IPS DF 6.9 (cell line): ENCODE data around the gene SMDT1.
"Not testable (repeated sequence)": the region's sequence is repeated elsewhere in the genome, so short reads cannot be mapped to it uniquely, and the experiment has no call there.

Experiments
- DNase-seq: peaks from one replicate; pipeline ENCODE4 v3.0.0-alpha.2; 2013; ENCODE audit warnings: low read depth, low spot score
- H3K27ac ChIP-seq: one replicate; pipeline ENCODE4 v1.5.1; 2013; ENCODE audit warnings: low read length, control low read depth
- H3K27me3 ChIP-seq: 2 replicates; pipeline ENCODE4 v1.6.1; 2013; ENCODE audit warnings: mild to moderate bottlenecking, low read length; ENCODE audit not compliant: control insufficient read depth, insufficient read depth
- H3K36me3 ChIP-seq: 2 replicates; pipeline ENCODE4 v1.6.1; 2013; ENCODE audit warnings: low read length; ENCODE audit not compliant: control insufficient read depth, insufficient read depth
- H3K4me1 ChIP-seq: 2 replicates; pipeline ENCODE4 v1.6.1; 2013; ENCODE audit warnings: low read length; ENCODE audit not compliant: control insufficient read depth, insufficient read depth
- H3K4me3 ChIP-seq: 2 replicates; pipeline ENCODE4 v1.5.1; 2013; ENCODE audit warnings: mild to moderate bottlenecking, low read length
- H3K9me3 ChIP-seq: 2 replicates; pipeline ENCODE4 v1.6.1; 2013; ENCODE audit warnings: low read length, inconsistent platforms; ENCODE audit not compliant: control insufficient read depth, insufficient read depth
- WGBS: extraction: QIAGEN DNeasy Blood & Tissue Kit; methylation state at CpG from one replicate; pipeline ENCODE4 v1.1.7; 2013; ENCODE audit warnings: mixed read lengths, missing lambda C conversion rate; ENCODE audit not compliant: insufficient read length, insufficient coverage; 5-methylcytosine and 5-hydroxymethylcytosine counted together

SMDT1 gene

DNA sequence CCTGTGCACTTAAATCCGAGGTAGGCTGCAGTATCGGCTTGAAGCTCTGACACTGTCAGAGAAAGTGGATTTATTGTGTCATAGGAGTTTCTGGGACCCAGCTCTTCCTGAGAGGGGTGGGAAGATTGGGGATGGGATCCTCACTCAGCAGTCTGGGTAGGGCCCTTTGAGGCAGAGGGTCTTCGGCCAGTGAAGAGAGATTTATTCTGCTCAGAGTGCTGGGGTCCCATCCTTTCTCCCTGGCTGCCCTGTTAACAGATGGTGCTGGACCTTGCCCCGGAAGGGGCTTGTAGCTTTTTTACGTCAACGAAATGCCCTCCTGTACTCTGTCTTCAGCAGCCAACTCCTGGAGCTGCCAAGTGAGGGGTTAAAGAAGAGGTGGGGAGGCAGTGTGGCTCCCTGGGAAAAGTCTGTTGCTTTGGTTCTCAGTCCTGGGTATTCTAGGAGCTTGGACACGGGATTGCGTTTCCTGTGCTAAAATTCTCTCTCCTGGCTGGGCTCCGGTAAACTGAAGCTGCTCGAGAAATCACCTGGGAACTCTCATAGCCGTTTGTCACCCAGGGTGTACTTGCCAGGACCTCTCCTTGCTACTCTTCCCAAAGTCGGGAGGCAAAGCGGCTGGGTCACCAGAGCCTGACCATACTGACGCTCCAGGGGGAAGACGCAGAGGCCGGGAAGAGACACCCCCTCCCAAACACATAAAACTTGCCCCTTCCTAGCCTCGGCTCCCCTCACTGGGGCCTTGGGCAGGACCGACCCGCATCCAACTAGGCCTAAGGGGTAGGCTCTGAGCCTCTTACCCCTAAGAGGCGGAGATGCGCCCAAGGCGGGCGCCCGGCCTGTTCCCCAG is 806 bp upstream of the SMDT1 start:
- no peaks in the 10 kb centered on the region for H3K9me3 ChIP-seq
- no CpG with 5 or more reads among the region's 24 CpGs for WGBS
- H3K27me3 ChIP-seq: no peaks in the 10 kb centered on the region
- no peak overlapping the region for H3K27ac ChIP-seq
- H3K4me1 ChIP-seq: 0 out of 2 replicates have a peak, but pooled peaks cover 1% of the 10 kb centered on the region
- peak overlapping the region; percentile 69; the same call in 1 of the 2 replicates for H3K4me3 ChIP-seq
- DNase-seq: no peak
- no peaks in the 10 kb centered on the region for H3K36me3 ChIP-seq

- no peak overlapping the region for H3K27ac ChIP-seq
- DNase-seq: no peak
- no peaks in the 10 kb centered on the region for H3K4me1 ChIP-seq
- H3K4me3 ChIP-seq: peak overlapping the region; percentile 69; the same call in 1 of the 2 replicates
- H3K36me3 ChIP-seq: no peaks in the 10 kb centered on the region
- no peaks in the 10 kb centered on the region for H3K9me3 ChIP-seq
- no CpG with 5 or more reads among the region's 14 CpGs for WGBS
- no peaks in the 10 kb centered on the region for H3K27me3 ChIP-seq
These were observed 787 bp downstream of the SMDT1 start for GRCh38 chr22:42080287-42080686.

DNA sequence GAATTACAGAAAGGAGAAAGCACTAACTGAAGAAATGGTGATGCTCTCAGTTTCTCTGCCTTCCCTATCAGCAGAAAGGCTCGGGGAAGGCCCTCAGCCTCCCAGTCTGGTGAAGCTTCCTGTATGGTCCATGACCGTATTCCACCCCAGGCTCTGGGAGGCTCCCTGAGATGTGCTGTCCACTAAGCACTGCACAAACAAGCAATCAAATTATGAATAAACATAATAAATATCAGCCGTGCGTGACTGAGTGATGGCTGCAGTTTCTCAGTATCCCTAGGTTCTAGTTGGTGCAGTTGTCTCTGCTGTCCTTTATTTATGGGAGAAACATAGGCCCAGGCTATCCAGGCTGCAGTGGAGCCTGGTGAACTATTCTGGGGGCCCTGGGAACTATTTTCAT is 3.6 kb downstream of the SMDT1 start:
- H3K4me3 ChIP-seq: no peak overlapping the region
- no CpG with 5 or more reads among the region's 4 CpGs for WGBS
- H3K4me1 ChIP-seq: no peaks in the 10 kb centered on the region
- H3K9me3 ChIP-seq: no peaks in the 10 kb centered on the region
- no peak for DNase-seq
- H3K36me3 ChIP-seq: peaks cover 12% of the 10 kb centered on the region; the same call in 1 of the 2 replicates
- no peak overlapping the region for H3K27ac ChIP-seq
- H3K27me3 ChIP-seq: no peaks in the 10 kb centered on the region

DNA sequence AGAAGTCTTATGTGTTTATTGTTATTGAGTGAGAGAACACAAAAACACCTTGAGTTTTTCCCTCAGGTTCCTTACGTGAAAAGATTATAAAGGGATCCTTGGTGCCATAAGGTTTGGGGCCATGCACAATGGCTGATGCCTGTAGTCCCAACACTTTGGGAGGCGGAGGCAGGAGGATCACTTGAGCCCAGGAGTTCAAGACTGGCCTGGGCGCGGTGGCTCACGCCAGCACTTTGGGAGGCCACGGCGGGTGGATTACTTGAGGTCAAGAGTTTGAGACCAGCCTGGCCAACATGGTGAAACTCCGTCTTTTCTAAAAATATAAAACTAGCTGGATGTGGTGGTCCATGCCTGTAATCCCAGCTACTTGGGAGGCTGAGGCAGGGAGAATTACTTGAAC is 5.4 kb downstream of the SMDT1 start:
- DNase-seq: no peak
- H3K27me3 ChIP-seq: no peaks in the 10 kb centered on the region
- WGBS: no CpG with 5 or more reads among the region's 8 CpGs
- no peaks in the 10 kb centered on the region for H3K4me1 ChIP-seq
- H3K9me3 ChIP-seq: no peaks in the 10 kb centered on the region
- H3K27ac ChIP-seq: no peak overlapping the region
- peaks cover 12% of the 10 kb centered on the region; the same call in 1 of the 2 replicates for H3K36me3 ChIP-seq
- H3K4me3 ChIP-seq: no peak overlapping the region

DNA sequence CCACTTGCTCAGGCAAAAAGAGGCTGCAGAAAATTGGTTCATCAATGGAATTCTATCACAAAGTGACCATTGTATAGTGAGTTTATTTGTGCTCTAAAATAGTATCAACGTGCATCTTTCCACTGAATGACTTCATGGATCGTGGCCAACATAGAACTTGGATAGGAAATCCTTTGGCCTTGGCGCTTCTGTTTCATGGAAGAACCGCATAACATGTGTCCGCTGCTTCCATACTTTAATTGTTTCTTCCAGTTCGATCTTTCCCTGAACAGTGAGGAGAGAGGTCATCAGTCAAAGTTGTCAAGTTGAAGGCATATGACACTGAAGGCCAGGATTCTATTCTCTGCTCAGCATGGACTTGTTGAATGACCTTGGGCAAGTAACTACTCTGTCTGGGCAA is 6.6 kb downstream of the SMDT1 start:
- H3K4me1 ChIP-seq: no peaks in the 10 kb centered on the region
- H3K4me3 ChIP-seq: no peak overlapping the region
- no peak overlapping the region for H3K27ac ChIP-seq
- no peaks in the 10 kb centered on the region for H3K9me3 ChIP-seq
- peaks cover 12% of the 10 kb centered on the region; the same call in 1 of the 2 replicates for H3K36me3 ChIP-seq
- no peak for DNase-seq
- no peaks in the 10 kb centered on the region for H3K27me3 ChIP-seq
- no CpG with 5 or more reads among the region's 6 CpGs for WGBS

DNA sequence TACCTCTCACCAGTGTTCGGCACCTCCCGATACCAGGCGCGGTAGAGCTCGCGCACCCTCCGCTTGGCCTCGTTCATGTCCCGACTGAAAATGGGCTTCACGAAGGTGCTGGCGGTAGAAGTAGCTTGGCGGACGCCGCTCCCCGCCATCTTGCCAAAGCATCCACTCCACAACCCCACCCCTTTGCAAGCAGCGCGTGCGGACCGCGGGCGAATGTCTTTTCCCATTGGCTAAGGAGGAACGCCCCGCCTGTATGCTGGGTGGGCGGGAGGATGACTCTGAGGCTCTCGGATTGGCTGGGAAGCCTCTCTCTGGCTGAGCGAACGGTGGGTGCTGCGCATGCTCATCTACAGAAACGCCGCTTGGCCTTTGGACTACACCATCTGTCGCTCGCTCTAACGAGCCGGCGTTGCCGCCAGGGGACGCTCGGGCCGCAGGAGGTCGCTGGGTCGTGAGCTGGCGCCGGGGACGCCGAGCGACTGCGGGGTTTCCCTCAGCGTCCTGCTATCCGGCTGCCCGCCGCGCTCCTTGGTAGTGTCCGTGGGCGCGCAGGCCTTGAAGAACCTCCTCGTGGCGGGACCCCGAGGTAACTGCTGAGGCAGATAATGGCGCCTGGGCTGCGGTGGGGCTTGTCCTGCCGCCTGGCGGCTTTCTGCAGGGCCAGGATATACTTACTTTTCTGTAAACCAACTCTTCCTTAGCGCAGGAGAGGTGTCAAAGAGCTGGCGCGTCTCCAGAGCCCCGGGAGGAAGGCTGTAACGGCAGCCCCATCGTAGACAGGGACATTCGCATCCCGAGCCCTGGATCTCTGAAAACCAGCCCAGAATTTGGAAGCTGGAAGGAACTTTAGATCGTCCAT is 11.3 kb downstream of the SMDT1 start, which contains the start of gene NDUFA6:
Gene NDUFA6, minus strand, starts transcription at position 177 of the 859 bp plus-strand sequence. Its CDS starts 28 bp downstream, at position 149.
- H3K27me3 ChIP-seq: no peaks in the 10 kb centered on the region
- no peaks in the 10 kb centered on the region for H3K4me1 ChIP-seq
- H3K27ac ChIP-seq: no peak within 1 kb of the TSS
- peak; percentile 97 for DNase-seq
- H3K9me3 ChIP-seq: no peaks in the 10 kb centered on the region
- H3K36me3 ChIP-seq: peaks cover 6% of the 10 kb centered on the region; the same call in 1 of the 2 replicates
- WGBS: no CpG with 5 or more reads among the region's 71 CpGs
- H3K4me3 ChIP-seq: peak within 1 kb of the TSS; percentile 55

DNA sequence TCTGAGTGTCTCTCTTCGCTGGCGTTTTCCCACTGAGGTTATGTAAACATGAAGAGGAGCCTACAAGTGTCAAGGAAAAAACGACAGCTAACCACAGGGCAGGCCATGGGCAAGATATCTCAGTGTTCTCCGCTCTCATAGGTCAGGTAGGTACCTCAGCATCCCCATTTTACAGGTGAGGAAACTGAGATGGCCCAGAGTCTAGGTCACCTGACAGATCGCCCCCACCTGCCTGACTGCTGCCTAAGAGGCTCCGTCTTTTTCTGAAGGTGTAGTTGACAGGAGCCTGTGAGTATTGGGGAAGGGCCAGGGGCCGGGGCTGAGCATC is 11.9 kb downstream of the SMDT1 start:
- no peaks in the 10 kb centered on the region for H3K9me3 ChIP-seq
- WGBS: no CpG with 5 or more reads among the region's 7 CpGs
- H3K4me1 ChIP-seq: no peaks in the 10 kb centered on the region
- H3K36me3 ChIP-seq: peaks cover 2% of the 10 kb centered on the region; the same call in 1 of the 2 replicates
- H3K27me3 ChIP-seq: no peaks in the 10 kb centered on the region
- no peak for DNase-seq
- H3K4me3 ChIP-seq: peak overlapping the region; percentile 26; the same call in 1 of the 2 replicates
- no peak overlapping the region for H3K27ac ChIP-seq

GRCh38 chr22:42101199-42101598 is 21.7 kb downstream of the SMDT1 start:
- peaks cover 2% of the 10 kb centered on the region; the same call in 1 of the 2 replicates for H3K9me3 ChIP-seq

DNA sequence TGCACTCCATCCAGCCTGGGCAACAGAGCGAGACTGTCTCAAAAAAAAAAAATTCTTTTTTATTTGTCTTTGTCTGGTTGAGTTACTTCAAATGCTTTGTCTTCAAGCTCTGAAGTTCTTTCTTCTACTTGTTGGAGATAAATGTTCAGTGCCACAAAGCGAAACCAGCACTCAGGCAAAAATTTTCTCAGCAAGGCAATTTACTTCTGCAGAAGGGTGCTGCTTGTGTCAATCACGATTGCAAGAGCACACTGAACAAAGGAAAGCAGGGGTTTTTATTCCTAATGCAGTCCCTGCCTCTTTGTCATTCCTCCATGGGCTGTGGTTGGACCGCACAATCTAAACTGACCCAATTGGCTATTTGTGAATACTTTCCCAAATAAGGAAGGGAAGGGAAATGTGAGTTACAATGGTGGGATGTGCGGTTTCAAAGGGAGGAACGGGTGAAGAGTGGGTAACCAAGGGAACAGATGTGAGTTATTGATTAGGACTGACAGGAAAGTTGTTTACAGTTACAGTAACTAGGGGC is 24.9 kb downstream of the SMDT1 start:
- H3K36me3 ChIP-seq, H3K27ac ChIP-seq, DNase-seq, H3K9me3 ChIP-seq, H3K4me3 ChIP-seq, H3K4me1 ChIP-seq, H3K27me3 ChIP-seq: not testable (repeated sequence)
- no CpG with 5 or more reads among the region's 6 CpGs for WGBS

More at GRCh38 chr22:42101199-42101598, 21.7 kb downstream of the SMDT1 start:
- no CpG with 5 or more reads among the region's 3 CpGs for WGBS
- DNase-seq: no peak
- Histone ChIP-seq H3K27ac (no peak overlapping the region), H3K4me1 (no peaks in the 10 kb centered on the region), H3K36me3 (no peaks in the 10 kb centered on the region), H3K27me3 (no peaks in the 10 kb centered on the region), H3K4me3 (no peak overlapping the region)

- Histone ChIP-seq H3K9me3 (peaks cover 2% of the 10 kb centered on the region; the same call in 1 of the 2 replicates), H3K36me3 (no peaks in the 10 kb centered on the region), H3K4me1 (no peaks in the 10 kb centered on the region), H3K27me3 (no peaks in the 10 kb centered on the region), H3K27ac (no peak overlapping the region), H3K4me3 (no peak overlapping the region)
- WGBS: no CpG with 5 or more reads among the region's 18 CpGs
- DNase-seq: no peak
These were observed 29.3 kb downstream of the SMDT1 start for GRCh38 chr22:42108848-42109247.
